Activated T-helper 9 cell treated with anti-CD3 and anti-CD28 coated beads, Interleukin-2, amount 50 U/mL, for 16 hours (primary cell): ENCODE measurements around the gene SEC24B.
A peak's percentile ranks its signal among the peaks of the same experiment; 100 is the strongest.
"Not testable (repeated sequence)": the region's sequence is repeated elsewhere in the genome, so short reads cannot be mapped to it uniquely, and the experiment has no call there.

Experiments used
- DNase-seq: peaks from one replicate; pipeline ENCODE4 v3.0.0-alpha.2; 2020; ENCODE audit warnings: low read depth

The SEC24B gene

DNA sequence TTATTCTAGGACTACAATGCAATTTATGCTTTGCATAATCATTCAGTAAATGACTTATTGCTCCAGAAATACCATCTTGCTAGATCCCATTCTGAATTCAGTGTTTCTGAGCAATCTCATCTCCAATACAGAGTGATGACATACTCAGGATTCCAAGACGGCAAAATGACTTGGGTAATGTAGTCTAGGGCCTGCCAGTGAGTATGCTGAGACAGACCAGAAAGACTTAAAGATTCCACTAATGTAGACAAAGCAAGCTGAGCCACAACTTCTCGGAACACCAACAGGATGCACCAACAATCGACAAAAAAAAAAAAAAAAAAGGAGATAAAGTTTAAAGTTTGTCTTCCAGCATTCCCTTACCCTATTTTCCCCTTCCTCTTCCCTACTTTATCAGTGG is 919 bp upstream of the SEC24B start:
- DNase-seq = no peak

DNA sequence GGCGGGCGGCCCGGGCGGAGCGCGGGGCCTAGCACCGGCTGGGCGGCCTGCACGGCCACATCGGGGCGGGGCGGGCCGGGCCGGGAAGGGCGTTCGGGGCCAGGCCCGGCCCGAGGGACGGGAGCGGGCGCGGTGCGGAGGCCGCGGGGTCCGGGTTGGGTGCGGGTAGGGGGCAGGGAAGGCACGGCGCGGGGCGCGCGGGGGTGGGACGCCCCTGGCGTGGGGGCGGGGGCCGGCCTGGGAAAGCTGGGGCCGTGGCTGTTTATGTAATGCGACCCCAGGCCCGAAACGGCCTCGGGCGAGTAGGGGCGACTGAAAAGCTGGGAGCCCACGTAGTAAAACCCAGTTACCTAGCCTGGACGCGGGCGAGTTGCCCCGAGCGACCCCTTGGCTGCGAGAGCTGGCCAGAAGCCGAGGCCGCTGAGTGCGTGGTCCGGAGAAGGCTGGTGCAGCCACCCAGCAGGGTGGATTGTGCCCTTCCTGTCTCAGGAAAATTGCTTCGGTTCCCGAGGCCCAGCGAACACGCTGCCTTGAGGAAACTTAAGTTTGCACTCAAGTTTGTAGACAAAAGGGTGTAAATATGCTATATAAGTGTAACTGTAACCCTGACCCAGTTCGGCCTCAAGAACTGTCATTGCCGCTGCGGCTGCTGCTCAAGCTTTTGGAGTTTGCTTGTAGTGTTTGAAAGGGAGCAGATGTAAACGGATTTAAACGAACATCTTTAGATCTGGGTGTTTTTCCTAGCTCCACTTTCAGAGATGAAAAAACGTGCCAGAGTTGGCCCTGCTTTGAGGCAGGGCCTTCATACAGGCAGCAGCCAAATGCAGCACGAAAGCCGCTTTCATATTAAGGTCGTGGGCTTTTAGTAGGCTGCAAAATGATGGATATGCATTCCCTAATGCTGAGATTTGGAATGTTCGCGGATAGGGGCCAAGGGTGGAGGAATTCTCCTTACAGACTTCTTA is 674 bp downstream of the SEC24B start:
- DNase-seq = peak; percentile 17

DNA sequence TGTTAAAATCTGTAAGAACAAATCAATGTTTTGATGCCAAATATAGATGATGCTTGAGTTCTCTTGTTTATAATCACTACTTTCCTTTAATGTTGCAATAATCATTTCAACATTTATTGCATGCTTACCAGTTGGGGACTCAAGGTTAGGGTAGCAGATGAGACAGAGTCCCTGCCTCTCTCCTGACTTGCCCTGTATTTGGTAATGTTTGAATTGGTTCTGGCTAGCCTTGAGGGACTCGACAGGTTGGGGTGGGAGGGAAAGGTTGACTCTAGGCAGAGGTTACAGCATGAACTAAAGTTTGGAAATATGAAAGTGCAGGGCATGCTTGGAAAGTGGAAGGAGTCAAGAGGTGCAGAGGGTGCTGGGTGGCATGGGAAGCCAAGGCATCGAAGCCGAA is 2.0 kb downstream of the SEC24B start:
- no peak for DNase-seq

DNA sequence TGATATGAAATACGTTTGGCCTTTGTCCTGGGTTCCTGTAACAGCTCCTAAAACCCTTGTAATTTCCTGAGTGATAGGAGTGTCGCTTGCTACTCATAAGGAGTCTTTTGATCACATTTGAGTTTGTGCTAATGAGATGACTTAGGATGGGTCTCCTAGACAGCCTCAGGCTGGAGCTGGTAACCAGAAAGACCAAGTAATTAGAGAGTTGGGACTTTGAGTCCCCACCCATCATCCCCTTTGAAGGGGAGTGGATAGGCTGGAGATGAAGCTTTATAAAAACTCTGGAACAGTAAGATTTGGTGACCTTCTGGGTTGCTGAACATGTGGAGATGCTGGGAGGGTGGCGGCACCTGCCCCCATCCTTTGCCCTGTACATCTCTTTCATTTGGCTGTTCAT is 2.9 kb downstream of the SEC24B start:
- DNase-seq = no peak

DNA sequence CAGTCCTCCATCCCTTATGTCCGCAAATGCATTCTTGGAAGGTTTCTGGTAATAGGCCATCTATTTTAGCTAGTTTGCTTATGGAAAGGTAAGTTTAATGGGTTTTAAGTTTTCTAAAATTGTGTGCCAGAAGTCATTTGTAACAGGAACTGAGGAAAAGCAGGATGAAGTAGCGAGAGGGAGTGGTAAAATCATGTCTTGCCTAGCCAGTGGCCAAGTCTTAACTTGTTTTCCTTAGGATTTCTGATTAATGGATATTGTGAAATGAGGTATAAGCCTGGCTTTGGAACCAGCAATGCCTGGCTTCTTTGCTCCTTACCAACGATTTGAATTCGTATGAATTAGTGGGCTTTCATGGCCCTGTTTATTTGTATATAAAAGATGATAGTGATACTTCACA is 7.3 kb downstream of the SEC24B start:
- no peak for DNase-seq

DNA sequence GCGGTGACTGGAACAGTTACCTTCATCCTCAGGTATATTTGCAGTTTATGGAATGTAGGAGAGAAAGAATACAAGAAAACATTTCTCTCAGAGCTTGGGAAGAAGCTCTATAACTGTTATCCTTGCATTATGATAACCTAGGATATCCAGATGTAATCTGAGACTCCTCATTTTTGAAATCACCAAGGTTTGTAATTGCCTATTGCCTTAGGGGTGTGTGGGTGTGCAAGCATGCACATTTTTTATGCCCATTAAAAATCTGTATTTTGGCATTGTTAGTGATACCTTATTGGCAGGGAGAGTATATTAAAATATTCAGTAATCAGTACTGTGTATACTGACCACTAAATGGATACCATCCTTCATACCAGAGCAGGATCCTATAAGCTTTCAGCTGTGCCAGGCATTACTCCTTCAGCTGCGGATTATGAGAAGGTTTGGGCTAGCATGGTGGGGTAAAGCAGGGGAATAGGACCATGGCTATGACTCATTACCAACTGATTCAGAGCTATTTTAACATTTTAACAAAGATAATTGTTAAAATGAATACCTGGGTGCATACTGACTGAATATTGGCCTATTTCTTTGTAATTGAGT is 8.3 kb downstream of the SEC24B start:
- no peak for DNase-seq

DNA sequence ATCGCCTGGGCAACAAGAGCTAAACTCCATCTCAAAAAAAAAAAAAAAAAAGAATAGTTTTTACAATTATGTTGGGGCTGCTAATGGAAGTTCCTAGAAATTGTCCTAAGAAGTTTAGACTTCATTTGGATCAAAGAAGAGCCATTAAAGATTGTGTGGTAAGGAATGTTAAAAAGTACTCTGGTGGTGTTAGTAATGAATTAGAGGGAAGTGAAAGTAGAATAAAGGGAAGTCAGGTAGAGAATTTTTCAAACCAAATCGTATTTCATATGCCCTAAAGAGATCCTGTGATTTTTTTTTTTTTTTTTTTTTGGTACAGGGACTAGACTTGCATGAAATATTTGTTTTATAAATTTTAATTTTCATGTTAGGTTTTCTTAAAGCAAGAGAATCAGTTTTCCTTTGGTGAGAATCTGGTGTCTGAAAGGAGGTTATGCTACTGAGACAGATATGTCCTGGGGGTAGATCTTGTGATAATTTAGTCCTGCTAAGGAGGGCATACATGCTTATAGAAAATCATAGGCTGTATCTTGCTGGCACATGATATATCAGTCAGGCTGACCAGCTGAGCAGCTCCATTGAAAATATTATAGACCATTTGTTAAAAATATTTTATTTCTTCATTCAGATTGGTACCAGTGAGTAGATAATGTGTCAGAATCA is 10.7 kb downstream of the SEC24B start:
- no peak for DNase-seq

DNA sequence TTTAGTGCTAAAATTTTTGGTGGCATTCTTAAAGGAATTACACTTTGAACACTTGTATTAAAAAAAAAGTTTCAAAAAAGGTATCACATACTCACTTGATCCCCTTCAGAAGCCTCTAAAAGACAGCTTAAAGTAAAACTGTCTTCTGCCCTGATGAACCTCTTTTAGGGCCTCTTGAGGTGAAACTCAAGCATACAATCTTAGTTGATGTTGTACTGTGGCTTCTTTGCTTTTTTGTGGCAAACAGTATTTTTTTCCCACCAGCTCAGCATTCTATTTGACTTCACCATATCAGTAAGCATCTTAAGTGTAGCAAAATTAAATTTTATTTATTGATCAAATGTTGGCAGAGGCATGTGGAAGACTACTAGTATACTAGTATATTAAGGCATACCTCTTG is 13.7 kb downstream of the SEC24B start:
- no peak for DNase-seq

DNA sequence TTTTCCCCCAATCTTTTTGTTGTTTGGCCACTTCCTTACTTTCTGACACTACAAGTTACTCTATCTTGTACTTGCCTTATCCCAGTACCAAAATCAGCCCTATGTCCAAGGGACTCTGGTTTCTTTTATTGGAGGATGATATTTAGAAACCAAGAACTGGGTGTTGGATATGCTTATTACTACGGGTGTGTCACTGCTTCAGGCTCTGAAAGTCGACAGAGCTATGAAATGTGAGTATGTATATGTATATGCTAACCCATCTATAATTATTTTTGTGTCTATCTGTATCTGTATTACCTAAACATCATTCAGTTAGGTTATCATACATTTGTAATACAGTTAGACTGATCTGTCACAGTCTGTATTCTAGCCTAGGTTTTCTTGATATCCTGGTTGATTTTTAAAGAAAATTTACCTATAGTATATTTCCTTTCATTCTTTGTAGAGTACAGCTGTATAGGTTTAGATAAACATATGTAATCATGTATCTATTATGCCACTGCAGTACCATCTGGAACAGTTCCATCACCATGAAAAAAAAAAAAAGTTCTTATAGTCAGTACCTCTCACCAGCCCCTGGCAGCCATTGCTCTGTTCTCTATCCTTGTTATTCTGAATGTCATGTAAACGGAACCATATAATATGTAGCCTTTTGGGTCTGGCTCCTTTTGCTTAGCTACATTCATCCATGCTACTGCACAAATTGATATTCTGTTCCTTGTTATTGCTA is 18.1 kb downstream of the SEC24B start:
- no peak for DNase-seq

DNA sequence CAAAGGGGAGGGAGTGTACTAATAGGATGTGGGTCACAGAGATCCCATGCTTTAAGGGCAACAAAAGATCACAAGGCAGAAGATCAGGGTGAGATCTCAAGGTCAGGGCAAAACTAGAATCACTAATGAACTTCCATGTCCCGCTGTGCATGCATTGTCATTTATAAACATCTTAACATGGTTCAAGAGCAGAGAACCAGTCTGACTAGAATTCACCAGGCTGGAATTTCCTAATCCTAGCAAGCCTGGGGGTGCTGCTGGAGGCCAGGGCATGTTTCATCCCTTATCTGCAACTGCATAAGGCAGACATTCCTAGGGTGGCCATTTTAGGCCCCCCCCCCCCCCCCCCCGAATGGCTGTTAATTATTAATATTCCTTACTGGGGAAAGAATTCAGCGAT is 19.5 kb downstream of the SEC24B start:
- DNase-seq = not testable (repeated sequence)

DNA sequence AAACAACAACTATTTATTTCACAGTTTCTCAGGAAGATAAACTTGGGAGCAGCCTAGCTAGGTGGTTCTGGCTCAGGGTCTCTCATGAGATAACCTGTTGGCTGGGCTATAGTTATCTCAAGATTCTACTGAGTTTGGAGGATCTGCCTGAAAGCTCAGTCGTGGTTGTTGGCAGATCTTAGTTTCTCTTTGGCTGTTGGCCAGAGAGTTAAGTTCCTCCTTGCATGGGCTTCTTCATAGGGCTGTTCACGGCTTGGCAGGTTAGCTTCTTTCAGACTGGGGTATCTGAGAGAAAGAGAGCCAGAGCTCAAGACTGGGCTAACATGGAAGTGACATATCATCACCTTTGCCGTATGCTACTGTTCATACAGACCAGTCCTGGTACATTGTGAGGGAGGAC is 28.7 kb downstream of the SEC24B start:
- DNase-seq = no peak

DNA sequence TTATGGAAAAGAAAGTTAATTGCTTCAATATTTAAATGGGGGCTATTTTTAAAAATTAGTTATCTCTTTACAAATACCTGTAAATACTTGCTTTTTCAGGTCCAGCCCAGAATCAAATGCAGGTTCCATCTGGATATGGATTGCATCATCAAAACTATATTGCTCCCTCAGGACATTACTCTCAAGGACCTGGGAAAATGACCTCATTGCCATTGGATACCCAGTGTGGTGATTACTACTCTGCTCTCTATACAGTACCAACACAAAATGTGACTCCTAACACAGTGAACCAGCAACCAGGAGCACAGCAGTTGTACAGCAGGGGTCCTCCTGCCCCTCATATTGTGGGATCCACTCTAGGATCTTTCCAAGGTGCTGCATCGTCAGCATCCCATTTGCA is 29.2 kb downstream of the SEC24B start:
- no peak for DNase-seq

DNA sequence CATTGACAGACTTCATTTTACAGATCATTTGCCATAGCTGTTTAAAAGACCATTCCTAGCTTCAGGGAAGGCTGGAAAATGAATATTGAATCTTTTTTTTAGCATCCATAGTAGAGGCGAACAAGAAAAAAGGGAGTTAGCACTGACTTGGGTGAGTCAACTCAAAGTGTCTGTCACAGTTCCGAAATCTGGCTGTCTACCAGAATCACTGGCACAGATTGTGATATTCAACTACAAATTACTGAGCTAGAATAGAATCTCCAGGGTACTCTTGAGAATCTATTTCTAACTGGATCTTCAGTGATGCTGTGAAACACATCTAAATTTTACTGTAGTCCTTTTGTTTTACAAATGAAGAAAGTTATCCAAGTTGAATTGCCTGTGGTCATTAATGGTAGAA is 31.5 kb downstream of the SEC24B start:
- DNase-seq = no peak

DNA sequence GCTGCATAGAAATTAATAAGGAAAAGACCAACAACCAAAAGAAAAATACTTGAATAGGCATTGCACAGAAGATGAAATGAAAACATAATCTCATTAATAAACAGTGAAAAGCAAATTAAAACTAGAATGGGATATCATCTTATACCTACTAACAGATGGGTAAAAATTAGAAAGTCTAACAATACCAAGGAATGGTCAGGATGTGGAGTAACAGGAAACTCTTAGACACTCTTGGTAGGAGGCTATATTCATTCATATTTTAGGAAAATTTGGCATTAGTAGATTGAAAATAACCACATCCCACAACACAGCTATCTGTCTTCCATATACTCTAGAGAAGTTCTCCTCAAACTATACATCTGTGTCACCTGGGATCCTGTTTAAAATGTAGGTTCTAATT is 36.3 kb downstream of the SEC24B start:
- no peak for DNase-seq

DNA sequence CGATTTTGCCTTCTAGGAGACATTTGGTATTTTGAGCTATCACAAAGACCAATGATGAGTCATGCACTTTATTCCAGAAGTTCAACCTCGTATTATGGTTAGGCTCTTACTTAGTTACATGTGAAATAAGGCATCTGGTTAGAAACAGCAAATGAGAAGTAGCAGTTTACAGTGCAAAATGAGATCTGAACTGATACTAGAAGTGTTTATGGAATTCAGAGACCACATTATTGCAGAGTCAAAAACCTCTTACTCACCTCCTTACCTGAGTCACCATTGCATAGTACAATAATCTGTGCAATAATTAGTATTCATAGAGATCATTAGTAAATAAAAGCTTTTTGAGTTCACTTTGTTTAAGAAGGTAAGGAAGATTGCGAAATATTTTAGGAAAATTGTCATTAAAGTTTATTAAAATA is 38.7 kb downstream of the SEC24B start:
- DNase-seq = no peak

DNA sequence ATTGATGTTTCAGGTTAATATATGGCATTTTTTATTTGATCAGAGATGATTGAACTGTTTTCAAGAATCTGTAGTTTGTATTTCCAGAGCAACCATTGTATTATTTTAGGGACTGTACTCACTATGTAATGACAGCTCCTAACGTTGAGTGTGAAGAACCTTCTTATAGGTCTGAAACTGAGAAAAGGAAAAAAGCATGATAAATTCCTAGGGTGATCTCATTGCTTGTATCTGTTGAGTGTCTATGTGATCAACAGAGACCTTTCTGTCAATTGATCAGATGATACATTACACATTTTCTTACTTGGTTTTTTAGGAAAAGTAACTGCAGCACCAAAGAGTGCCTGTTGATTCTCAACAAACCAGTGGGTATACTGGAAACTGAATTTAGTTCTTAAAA is 40.2 kb downstream of the SEC24B start:
- DNase-seq = no peak

DNA sequence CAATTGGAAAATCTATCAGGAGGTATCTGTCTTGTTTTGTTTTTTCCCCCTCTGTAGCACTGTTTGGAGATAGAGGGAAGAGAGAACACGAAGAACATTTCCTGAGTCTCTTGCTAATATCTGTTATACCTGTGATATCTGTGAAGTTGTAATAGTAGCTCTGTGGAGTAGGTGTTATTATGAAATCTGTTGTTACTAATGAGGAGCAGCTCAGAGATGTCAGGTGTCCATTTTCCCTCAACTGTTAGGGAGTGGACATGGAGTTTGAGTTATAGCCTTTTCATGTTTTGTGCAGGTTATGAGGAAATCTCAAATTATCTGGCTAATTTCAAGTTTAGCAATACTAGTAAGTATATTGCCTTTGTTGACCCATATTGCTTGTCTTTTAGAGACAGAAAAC is 52.4 kb downstream of the SEC24B start:
- DNase-seq = no peak

DNA sequence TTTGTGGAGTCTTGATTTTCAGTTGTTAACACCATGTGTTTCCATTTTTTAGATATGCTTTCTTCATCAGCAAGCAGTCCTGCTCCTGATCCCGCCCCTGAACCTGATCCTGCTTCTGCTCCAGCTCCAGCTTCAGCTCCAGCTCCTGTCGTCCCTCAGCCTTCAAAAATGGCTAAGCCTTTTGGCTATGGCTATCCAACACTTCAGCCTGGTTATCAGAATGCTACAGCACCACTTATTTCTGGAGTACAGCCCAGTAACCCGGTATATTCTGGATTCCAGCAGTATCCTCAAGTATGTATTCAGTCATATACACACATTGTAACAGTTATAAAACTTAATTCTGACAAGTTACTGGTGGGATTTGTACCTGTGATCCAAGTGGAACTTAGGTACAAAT is 60.9 kb downstream of the SEC24B start:
- no peak for DNase-seq

DNA sequence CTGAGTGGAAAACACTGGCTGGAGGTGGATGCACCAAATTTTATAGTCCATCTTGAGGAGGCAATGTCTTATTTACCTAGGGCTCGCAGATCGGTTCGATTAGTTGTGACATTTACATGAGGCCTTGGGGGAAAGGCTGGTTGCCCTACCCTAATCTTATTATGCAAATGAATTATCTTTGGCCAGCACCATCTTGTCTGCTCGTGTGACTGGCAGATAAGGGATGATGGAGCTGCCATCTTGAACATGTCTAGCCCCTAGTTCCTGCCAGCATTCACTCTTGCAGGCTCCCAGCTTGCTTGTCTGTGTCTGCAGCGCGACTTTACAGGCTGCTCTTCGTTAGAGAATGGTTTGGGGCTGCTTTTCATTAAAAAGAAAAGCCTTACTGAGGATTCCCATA is 61.9 kb downstream of the SEC24B start:
- DNase-seq = no peak

DNA sequence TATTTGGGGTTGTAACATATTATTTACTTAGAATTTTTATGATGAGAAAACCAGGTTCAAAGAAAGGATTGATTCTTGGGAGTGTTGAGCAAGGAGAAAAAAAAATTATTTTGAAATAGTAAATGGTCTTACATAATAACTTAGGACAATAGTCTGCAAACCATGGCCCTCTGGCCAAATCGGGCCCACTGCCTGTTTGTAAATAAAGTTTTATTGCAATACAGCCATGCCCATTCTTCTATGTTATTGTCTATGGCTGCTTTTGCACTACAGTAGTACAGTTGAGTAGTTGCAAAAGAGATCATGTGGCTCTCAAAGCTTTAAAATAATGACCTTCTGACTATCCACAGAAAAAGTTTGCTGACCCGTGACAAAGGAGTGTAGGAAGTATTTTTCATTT is 63.3 kb downstream of the SEC24B start:
- DNase-seq = no peak

DNA sequence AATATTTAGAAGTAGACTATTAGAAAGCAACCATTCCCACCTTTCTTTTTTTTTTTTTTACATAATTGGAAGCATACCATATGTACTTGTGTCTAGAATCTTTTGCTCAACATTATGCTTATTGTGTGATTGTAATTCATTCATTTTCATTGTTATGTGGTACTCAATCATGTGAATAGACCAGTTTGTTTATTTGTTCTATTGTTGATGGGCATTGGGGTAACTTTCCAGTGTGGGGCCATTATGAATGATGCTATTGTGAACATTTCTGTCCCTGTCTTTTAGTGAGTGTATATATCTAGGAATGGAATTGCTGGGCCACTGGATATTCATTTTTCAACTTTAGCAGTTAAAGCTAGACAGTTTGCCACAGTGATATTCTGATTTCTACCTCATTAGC is 63.9 kb downstream of the SEC24B start:
- no peak for DNase-seq

DNA sequence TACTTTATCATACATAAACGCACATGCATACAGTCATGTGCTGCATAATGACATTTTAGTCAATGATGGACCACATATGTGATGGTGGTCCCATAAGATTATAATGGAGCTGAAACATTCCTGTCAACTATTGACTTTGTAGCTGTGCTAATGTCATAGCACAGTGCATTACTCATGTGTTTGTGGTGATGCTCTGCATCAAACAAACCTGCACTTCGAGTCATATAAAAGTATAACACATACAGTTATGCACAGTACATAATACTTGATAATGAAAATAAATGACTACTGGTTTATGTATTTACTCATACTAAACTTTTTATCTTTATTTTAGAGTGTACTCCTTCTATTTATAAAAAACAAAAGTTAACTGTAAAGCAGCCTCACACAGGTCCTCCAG is 65.9 kb downstream of the SEC24B start:
- no peak for DNase-seq

DNA sequence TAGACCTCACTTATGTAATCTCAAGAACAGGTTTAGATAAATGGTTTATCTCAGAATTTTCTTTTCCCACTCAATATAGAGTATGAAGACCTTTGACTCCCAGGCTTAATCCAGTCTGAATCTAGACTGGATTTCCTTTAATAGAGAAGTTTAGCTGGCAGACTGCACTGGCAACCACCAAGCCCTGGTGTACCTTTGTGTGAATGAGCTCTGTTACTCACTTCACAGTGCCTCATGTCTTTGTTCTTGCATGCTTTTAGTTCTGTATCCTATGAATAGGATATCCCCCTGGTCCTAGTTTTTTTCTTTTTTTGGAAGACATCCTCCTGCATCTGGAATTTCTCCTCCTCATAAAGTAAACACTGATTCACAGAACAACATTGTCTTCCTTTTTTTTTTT is 73.3 kb downstream of the SEC24B start:
- DNase-seq = no peak
